Measurements from ENCODE around the gene BRD7.

BRD7 gene

DNA sequence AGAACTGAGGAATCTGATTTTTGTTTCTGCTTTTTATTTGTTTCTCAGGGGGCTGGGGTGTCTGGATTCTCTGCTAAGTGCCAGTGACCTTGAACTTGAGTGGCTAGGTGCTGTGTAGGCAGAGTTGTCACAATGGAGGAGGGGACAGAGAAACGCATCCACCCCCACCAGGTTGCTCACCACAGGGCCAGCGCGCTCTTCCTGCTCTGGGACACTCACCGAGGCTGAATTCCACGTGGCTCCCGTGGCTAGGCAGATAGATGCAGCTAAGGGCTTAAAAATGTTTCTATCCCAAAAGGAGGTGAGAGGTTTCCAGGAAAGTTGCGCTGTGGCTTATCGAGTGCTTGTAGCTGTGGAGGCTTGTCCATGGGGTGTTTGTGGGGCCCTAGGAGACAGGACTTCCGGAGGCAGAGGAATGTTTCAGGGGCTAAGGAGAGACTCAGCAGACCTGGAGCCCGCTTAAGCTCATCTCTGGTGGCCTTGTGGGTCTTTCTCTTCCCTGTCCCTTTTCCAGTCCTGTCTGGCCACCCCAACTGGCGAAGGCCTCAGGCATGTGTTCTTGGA lies 65.7 kb downstream of the BRD7 start:
- no peak for DNase-seq (ENCODE audit: low spot score)

DNA sequence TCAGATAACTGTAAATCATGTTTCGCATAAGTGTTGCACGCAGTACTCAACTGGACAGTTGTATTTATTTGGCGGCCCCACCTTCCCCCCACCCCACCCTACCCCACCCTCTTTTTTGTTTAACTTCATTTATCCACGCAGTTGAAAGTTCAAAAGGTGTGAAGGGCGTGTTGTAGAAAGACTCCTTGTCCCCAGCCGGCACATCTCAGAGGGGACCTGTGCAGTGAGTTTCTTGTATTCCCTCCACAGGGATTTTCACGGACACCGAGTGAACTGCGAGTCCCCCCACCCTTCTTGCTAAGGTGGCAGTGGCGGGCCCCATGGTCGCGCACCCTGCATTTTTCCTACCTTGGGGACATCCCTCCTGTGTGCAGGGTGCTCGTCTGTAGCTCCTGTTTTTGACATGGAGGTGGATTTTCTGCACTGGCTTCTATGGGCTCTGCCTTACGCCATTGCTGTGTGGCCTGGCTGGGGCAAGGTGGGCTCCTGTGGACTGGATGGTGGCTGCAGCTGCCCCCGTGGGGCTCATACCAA lies 66.2 kb downstream of the BRD7 start:
- no peak for DNase-seq (ENCODE audit: low spot score)

- no peak for DNase-seq (ENCODE audit: low spot score)
These were observed 66.9 kb downstream of the BRD7 start for GRCh38 chr16:50301626-50302471.

DNA sequence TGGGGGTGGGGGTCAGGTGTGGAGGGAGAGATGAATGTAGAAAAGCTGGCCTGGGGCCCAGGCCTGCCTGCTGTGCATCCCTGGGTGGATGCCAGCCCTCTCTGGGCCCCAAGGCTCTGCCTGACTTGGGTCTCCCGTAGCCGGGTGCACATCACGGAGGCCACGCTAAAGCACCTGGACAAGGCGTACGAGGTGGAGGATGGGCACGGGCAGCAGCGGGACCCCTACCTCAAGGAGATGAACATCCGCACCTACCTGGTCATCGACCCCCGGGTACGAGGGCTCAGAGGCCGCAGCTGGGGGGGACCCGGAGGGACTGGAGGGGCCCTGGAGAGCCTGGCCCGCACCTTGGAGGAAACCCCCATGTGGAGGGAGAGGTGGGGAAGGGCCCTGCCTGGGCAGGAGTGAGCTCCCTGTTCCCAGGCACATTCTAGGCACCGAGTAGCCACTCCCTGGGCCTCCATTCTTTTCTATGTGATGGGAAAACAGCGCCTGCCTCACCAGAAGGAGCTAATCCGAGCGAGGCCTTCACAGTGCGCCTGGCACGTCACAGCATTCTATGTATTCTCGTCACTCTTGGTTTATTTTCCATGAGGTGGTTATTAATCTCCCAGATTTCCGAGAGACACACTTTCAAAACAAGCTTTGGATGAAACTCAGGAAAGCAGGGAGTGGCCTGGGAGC lies 67.7 kb downstream of the BRD7 start:
- no peak for DNase-seq (ENCODE audit: low spot score)

- no peak for DNase-seq (ENCODE audit: low spot score)
These were observed 69.2 kb downstream of the BRD7 start for GRCh38 chr16:50299508-50300105.

DNA sequence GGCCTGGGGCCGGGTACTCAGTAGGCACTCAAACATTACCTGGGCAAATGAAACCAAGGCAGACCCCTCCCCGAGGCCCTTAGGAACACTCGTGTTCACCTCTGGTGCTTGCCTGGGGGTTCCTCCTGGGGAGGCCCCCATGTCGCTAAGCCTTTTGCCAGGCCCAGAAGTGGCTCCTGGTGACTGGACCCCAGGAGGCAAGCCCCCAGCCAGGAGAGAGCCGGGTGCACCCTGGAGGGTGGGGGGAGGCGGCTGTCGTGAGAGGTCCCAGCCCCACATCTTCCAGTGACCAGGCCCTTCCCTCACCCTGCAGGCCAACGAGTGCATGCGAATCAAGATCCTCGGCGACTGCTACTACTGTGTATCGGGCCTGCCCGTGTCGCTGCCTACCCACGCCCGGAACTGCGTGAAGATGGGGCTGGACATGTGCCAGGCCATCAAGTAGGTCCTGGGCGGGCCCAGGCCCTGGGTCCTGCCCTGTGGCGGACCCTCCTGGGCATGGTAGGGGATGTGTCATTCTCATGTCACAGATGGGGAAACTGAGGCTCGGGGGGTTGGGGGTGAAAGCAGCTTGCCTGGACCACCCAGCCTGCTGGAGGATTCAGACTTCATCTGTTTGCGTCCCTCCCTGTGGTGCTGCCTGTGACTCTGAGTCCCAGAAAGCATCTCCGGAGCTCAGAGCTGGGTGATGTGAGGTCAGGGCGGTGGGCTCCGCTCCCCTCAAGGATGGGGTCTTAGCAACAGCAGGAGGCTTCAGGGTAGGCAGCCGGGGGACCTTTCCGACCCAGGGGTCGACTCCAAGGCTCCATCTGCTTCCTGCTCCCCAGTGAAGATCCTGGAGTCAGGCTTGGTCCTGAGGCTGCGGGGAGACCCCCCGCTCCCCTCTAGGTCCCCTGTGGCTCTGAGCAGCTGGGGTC lies 69.9 kb downstream of the BRD7 start:
- no peak for DNase-seq (ENCODE audit: low spot score)

- DNase-seq (ENCODE audit: low spot score): no peak
These were observed 70.7 kb downstream of the BRD7 start for GRCh38 chr16:50298075-50298460.

DNA sequence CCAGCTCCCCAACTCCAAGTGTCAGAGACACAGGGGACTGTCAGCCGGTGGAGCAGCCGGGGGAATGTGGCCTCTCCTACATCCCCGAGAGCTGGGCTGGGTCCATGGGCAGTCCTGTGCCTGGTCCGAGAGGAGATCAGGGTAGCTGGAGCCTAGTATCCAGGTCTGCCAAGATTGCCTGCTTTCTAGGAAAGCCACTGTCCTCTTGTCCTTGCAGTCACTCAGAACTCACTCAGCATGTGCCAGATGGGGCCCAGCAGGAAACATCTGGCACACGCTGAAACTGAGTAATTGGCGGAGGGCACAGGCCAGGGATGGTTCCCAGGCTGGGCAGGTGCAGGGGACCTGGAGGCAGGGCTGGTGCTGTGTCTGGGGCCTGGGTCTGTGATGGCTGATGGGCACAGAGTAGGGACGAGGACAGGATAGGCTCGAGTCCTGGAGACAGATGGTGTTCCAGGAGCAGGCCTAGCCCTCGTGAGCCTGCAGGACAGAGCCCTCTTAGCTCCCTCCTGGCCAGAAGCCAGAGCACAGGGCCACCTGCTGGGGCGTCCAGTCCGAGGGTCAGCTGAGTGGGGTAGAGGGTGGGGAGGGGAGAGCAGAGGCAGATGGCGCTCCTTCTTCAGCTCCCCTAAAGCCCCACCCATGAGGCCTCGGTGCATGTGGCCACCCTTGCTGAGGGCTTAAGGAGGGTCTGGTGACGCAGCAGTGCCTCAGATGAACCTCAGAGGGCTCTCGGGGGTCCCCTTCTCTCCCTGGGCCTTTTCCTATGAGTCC lies 71.3 kb downstream of the BRD7 start:
- DNase-seq (ENCODE audit: low spot score): no peak

DNA sequence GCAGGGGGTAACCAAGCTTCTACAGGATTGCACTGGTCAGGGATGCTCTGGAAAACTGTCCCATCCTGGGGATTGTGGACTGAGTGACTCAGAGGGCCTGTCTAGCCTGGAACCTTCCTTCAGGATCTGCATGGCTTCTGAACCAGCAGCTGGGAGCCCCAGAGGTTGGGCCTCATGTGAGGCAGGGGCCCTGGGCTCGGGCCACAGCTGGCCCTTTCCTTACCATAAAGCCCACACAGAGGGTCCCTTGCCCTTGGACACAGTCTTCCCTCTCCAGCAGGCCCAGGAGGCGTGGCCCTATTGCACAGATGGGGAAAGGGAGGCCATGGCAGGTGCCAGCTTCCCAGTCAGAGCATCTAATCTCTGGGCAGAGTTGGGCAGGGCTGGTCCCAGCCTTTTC lies 72.0 kb downstream of the BRD7 start:
- DNase-seq (ENCODE audit: low spot score): no peak

DNA sequence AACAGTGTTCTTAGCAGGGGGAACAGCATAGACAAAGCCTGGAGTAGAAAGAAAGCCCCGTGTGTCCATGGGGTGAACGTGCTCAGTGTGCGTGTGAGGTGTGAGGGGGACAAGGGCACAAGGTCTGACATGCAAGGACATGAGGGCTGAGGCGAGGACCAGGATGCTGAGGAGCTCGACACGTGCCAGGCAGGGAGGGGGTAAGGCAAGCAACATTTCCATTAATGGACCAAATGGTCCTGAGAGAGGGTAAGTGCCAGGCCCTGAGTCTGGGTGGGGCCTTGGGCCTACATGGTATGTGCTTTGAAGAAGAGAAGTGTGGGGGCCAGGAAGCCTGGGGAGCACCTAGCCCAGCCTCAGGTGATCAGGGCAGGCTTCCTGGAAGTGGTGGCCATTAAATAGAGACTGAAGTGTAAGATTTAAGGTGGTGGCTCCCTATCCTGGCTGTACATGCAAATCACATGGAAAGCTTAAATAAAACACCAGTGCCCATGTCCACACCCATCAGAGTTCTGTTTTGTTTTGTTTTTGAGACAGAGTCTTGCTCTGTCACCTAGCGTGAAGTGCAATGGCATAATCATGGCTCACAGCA lies 73.2 kb downstream of the BRD7 start:
- DNase-seq (ENCODE audit: low spot score): no peak

- no peak for DNase-seq (ENCODE audit: low spot score)
These were observed 73.8 kb downstream of the BRD7 start for GRCh38 chr16:50294955-50295354.

- no peak for DNase-seq (ENCODE audit: low spot score)
These were observed 74.6 kb downstream of the BRD7 start for GRCh38 chr16:50293994-50294855.

DNA sequence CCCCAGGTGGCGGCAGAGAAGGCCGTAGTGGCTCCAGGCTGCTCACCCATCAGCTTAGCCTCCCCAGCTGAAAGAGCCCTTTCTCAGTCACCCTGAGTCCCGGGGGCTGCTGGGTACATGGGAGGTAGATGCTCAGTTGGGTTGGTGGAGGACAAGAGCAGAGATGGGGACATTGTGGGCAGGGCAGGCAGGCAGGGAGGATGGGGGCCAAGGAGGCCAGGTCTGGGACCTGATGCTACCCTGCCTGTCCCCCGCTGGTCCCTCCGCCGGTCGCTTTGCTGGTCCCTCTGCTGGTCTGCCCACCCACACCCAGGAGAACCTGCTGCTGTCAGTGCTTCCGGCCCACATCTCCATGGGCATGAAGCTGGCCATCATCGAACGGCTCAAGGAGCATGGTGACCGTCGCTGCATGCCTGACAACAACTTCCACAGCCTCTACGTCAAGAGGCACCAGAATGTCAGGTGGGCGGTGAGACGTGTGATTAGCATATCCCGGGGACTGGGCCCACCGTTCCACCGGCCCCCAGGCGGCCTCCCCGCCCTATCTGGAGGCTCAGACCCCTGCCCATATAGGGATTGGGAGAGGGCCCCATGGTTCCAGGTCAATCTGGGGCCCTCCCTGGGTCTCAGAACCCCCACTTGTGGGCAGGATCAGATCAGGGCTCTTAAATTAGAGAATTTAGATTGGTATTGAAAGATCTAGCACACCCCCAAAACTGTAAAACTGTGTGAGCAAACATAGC lies 75.6 kb downstream of the BRD7 start:
- no peak for DNase-seq (ENCODE audit: low spot score)

- no peak for DNase-seq (ENCODE audit: low spot score)
These were observed 76.2 kb downstream of the BRD7 start for GRCh38 chr16:50292566-50292948.

DNA sequence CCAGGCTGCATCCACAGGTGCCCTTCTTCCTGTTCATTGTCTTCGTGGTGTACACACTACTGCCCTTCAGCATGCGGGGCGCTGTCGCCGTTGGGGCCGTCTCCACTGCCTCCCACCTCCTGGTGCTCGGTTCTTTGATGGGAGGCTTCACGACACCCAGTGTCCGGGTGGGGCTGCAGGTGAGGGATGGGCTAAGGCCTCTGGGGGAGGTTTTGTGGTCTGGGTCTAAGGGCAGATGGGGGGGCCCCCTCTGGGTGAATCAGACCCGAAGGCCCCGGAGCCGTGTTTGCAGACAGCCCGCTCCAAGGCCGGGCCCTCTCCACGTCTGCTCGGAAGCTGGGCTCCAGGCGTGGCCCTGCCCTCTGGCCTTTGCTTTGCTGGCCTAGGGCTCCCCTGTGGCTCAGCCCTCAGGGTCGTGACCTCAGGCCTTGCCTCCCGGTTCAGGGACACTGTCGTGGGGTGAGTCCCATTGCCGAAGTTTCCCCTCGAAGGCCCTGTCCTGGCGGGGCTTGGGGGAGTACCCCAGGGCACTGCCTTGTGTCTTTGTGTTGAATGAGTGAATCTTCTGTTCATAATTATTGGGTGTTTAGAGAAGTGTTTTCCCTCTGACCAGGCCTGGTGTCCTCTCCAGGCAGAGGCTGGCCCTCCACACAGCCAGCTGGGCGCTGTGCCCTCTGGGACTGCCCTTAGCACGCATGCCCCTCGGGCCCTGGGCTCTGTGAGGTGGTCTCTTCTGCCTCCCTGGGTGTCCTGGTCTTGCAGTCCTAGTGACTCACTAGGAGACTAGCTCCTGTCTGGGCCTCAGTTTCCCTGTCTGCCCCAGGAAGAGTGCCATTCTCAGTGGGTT lies 76.8 kb downstream of the BRD7 start:
- DNase-seq (ENCODE audit: low spot score): no peak

GRCh38 chr16:50290856-50291255 lies 77.9 kb downstream of the BRD7 start:
- DNase-seq (ENCODE audit: low spot score): no peak

DNA sequence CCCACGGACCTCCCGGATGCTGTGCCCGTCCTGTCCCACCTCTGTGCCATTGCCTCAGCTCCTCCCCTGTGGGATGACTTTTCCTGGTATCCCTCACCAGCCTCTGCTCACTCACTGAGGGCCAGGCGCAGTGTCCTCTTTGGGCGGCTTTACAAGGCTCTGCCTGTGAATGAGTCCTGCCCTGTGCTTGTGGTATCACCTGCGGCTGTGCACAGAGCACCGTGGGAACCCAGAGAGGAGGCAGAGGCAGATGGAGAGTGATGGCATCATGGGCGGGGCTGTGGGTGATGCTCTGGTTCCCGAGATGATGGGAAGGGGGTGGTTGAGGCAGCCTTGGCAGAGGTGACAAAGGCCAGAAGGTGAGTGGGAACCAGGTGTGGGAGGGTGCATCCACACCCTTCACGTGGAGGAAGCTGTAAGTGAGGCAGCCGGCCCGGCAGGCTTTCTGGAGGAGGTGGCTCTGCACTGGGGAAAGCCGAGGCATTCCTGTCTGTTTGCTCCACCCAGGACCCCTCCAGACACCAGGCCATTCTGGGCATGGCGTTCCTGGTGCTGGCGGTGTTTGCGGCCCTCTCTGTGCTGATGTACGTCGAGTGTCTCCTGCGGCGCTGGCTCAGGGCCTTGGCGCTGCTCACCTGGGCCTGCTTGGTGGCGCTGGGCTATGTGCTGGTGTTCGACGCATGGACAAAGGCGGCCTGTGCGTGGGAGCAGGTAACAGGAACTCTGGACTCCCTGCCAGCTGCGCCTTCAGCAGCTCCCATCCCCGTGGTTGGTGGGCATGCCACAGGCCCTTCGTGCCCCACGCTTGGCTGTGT lies 78.6 kb downstream of the BRD7 start:
- DNase-seq (ENCODE audit: low spot score): no peak
